COLO668 (cell line): ENCODE results near the gene ANKLE2.
"Not testable (repeated sequence)": the region's sequence is repeated elsewhere in the genome, so short reads cannot be mapped to it uniquely, and the experiment has no call there.

ENCODE experiments used
- DNase-seq: peaks from one replicate; lab custom pipeline; 2025; ENCODE audit not compliant: unreplicated experiment; lab: John Stamatoyannopoulos, UW

ANKLE2 gene

DNA sequence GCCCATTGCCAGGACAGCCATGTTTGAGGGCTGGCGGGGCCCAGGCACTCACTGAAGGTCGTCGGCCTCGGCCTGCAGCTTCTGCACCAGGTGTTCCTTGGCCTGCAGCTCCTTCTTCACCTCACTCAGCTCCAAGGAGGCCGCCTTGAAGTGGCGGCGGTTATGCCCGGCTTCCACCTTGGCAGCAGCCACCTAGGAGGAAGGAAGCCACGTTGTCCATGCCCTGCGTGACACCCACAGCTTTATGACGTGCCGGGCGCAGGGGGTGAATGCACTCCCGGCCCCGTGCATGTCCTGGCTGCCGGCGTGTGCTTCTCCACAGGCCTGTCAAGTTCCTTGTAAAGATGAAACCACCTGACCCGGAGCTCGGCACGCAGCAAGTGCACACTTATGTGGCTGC, 16.0 kb upstream of the ANKLE2 start:
- DNase-seq: no peak

DNA sequence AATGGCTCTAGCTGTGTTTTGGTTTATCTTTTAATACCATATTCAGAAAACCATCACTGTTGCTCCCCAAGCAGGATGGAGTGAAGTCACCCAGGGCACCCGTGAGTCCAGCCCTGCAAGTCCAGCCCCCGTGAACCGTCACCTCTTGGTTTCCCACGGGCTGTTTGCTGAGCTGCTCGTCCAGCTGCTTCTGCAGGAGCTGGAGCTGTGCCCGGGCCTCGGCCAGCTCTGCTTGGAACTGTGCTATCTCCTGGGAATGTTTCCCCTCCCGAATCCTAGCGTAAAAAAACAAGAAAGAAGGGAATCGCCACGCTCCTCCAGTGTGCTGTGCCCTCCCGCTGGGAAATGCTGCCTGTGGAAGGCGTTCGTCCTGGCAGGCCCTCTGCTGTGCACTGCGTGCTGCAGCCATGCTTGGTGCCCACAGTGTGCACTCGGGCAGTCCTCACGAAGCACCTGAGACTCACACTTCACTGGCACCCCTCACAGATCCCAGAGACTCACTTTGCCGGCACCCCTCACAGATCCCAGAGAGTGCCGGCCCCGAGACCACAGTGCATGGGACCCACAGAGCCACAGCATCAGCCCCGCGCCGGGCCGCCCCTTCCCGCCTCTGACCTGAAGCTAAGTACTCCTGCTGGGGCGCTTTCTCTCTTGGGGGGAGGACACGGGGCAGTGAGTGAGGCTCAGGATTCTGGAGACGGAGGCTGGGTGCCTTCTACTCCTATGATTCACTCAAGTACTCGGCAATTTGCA, 15.4 kb upstream of the ANKLE2 start:
- no peak for DNase-seq

DNA sequence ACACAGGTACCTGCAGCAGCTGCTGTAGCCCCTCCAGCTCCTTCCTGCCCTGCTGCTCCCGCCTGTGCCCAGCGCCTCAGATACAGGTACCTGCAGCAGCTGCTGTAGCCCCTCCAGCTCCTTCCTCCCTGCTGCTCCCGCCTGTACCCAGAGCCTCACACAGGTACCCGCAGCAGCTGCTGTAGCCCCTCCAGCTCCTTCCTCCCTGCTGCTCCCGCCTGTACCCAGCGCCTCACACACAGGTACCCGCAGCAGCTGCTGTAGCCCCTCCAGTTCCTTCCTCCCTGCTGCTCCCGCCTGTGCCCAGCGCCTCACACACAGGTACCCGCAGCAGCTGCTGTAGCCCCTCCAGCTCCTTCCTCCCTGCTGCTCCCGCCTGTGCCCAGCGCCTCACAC, 14.6 kb upstream of the ANKLE2 start:
- not testable (repeated sequence) for DNase-seq

DNA sequence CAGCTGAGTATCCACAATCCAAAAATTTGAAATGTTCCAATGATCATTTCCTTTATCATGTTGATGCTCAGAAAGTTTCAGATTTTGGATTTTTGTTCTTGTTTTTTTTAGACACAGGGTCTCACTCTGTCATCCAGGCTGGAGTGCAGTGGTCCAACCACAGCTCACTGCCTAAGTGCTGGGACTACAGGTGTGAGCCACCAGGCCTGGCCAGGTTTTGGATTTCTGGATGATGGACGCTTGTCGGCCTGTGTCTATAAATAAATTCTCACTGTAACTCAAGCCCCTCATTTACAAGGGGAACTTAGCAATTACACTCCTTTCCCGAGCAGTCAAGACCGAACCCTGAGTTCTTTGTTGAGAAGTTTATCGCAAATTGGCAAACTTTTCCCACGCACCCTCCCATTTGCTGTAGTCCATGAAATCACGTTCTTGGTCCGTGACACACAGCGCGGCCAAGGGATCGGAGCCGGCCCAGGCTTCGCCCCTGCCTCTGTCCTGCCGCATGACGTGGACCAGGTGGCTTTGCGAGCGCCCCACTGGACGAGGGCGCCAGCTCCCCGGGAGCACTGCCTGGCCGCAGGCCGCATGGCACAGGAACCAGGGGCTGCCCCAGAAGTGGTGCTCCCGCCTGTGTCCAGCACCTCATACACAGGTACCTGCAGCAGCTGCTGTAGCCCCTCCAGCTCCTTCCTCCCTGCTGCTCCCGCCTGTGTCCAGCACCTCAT, 14.0 kb upstream of the ANKLE2 start:
- no peak for DNase-seq

DNA sequence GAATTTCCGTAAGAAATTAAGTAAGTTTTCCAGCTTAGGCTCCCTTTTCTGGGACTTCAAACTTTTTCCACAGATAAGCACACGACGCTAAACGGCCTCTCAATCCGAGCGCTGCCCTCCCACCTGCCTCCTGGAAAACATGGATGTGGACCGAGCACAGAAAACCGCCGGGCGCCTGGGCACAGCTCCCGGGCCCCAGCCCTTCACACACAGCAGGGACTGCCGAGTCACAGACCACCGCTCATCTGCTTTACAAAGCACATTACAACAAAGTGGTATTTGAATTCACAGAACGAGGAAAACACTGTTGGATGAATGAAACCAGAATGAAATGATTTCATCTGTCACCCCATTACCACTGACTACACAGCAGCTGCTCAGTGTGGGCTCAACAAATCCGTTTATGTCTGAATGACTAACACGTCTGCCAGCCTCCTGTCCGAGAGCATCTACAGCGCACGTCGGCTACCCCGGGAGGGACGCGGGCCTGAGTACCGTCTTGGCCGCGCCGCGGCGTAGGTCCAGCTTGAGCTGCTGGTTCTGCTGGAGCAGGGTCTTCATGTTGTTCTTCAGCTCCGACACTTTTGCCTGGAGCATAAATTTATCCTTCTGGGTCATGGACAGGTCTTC, 13.1 kb upstream of the ANKLE2 start:
- DNase-seq: no peak

DNA sequence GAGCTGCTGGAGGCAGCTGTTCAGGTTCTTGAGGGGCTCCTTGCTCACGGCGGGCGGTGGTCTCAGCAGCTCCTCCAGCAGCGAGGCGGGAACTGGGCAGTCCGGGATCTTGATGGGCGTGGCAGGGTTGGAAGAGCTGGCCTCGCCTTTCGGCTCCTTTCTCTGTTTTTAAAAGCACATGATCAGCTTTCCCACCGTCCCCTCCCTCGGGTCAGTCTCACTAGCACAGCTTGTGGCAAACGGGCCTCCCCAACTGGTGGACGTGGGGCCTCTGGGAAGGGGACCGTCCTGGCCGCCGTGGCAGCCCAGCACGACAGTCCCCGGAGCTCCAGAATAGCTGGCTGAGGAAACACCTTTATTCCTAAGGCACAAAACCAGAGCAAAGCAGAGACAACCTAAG, 12.5 kb upstream of the ANKLE2 start:
- no peak for DNase-seq

DNA sequence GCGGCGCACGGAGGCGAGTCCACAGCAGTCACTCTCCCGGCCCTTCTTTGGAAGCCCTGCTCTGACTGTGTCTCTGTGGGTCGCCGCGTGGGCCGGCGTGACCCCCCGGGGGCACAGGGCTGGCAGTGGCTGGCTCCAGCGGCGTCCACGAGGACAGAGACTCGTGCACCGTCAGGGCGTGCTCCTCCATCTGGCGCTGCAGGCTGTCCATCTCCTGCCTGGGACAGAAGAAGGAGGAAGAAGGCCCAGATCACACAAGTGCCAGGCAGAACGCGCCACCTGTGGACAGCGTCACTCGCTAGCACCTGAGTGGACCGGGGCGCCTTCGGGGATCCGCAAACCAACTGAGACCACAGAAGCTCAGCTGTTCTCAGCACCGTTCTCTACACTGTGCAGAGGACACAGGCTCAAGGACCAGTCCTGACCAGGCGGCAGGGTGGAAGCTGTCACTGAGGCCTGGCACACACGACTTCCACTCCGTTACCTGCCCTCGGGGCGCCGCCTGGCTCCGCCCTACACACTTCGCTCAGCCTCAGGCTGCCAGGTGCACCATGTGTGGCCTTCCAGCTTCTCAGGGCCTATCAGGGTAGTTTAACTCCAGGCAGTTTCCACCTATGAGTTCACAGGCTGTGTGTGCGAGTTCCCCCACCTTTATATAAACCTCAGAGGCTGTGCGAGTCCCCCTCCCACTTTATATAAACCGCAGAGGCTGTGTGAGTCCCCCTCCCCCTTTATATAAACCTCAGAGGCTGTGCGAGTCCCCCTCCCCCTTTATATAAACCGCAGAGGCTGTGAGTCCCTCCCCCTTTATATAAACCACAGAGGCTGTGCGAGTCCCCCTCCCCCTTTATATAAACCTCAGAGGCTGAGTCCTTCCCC, 11.7 kb upstream of the ANKLE2 start:
- no peak for DNase-seq

DNA sequence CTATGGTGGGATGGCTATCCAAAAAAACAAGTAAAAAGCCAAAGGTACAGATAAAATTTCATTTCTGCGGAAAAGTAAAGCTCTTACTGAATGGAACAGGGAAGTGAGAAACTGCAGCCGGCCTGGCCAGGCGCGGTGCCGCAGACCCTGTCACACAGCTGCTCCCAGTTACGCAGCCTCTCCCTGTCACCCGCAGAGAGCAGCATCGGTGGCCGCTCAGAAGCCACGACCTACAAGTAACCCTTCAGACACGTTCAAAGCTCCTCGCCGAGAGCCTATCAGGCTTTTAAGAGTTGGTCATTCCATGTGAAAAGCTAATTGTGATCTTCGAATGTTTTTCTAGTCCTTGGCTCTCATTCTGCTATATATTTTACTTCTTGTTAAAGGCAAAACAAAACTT, 11.0 kb upstream of the ANKLE2 start:
- DNase-seq: no peak

DNA sequence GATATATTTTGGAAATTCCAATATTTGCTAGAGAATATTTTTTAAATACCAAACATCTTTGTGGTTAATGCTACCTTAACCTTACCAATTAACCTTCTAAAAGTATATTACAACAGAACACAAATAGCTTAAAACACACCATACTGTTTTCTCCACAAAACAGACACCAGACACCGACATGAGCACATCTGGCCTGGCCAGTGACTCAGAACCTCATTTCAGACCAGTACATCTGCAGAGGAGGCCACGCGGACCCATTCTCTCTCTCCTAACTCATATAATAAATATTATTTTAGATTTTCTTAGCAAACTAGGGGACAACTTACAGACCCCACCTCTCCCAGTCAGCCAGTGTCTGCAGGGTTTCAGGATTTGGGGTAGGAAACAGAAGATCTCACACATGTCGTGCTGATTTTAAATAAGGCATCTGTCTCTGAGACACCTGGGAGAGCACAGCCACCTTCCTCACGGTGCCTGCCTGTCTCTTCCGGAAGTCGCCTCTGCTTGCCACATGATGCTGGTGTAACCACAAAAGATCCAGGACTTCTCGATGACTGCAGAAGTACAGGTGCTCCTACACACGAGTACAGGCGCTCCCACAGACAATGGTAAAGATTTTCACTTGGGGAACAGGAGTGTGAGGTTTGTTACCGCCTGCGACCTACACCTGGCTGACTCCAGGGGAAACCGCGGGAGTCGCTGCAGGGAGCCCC, 9.7 kb upstream of the ANKLE2 start:
- no peak for DNase-seq

DNA sequence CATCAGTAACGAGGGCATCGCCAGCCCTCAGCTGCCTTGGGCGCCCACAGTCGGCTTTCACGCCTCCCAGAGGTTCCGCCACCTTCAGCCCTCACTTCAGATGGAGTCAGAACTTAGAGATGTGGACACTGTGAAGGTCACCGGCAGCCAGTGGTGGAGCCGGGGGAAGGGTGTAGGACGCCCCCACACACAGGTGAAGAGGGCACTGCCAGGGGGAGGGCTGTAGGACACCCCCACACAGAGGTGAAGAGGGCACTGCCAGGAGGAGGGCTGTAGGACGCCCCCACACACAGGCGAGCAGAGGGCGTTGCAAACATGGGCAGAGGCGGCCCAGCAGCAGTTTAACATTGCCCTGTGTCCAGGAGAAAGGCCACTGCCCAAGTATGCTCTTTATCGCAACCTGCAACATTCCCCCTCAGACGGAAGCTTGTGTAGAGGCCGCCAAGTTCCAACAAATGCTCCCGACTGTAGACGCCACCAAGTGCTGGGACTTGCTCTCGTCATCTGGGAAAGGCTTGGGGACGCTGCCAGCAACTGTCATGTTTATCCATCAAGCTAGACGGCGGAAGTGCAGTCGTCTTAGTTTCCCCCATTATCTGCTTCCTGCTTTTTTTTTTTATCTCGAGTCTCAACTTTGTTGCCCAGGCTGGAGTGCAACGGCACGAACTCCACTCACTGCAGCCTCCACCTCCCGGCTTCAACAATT, 4.9 kb upstream of the ANKLE2 start:
- no peak for DNase-seq

DNA sequence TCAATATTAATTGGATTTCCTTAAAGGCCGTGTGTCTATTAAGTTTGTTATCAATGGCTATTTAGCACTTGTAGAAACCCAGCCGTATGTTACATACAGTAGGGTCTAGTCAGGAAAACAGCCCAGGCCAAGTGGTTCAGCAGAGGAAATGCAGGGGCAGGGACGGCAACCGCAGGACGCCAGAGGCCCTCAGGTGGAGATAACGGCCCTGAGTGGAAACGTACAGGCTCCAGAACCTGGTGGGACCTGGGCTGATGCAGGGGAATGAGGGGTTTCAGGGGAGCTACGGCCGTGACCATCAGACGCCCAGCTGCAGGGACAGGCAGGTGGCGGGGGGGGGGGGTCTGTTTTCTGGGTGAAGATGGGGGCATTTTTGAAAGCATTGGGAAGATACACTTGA, 3.7 kb upstream of the ANKLE2 start:
- DNase-seq: no peak

DNA sequence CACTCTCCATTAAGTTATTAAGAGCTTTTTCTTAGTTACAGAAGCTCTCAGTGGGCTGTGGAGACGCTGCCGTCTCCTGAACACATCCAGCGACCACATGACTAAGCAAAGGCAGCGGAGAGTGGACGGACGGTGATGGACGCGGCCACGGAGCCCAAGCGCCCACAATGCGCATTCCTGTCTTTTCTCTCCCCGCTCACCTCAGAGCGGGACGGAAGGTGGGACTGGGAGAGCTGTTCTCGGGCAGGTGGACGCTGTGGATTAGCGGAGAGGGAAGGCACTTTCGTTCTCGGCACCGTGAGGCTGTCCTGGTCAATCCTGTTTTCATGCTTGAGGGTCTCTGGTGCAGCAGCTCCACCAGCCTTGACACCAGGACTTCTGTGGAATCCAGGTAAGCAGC, 2.6 kb upstream of the ANKLE2 start:
- DNase-seq: no peak

DNA sequence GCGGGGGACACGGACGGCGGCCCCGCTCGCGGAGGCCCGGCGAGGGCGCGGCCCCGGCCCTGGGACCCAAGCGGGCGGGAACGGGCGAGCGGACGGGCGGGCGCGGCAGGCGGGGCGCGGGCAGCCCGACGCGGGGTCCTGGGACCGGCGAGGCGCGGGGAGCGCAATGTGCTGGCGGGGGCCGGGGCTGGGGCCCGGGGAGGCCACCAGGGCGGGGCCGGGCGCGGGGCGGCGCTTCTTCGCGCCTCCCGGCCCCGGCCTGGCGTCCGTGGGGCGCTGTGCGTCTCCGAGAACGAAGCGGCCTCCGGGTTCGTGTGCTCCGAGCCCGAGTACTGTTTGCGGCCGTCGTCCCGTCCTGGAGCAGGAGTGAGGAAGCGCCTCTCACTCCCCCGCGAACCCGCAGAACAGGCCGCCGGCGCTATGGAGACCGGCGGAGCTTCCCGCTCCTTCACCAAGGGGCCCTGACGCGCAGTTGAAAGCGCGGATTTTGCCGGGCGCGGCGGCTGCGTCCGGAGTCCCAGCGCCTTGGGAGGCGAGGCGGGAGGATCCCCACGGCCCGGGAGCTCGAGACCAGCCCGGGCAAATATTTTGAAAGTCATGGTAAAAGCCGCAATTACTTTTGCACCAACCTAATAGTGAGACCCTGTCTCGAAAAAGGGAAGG, 420 bp upstream of the ANKLE2 start:
- DNase-seq: peak; percentile 90

DNA sequence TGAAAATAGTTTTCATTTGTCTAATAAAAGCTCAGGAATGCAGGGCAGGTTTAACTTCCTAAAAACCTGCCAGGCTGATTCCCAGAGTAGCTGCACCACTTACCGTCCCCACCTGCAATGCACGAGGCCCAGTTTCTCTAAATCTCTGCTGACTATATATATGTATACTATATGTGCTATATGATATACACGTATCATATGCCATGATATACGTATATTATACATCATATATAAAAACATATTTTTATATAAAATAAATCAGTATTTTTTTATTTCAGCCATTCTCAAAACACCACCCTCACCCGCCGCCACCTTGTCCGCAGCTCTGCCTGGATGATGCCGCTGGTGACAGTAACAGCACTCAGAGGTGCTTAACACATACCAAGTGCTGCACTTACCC, 2.3 kb downstream of the ANKLE2 start:
- DNase-seq: no peak

DNA sequence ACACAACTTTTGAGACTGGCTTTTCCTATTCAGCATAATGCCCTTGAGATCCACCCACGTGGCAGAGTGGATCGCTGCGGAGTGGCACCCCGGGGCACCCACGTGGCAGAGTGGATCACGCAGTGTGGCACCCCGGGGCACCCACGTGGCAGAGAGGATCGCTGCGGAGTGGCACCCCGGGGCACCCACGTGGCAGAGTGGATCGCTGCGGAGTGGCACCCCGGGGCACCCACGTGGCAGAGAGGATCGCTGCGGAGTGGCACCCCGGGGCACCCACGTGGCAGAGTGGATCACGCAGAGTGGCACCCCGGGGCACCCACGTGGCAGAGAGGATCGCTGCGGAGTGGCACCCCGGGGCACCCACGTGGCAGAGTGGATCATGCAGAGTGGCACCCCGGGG, 2.8 kb downstream of the ANKLE2 start:
- not testable (repeated sequence) for DNase-seq

DNA sequence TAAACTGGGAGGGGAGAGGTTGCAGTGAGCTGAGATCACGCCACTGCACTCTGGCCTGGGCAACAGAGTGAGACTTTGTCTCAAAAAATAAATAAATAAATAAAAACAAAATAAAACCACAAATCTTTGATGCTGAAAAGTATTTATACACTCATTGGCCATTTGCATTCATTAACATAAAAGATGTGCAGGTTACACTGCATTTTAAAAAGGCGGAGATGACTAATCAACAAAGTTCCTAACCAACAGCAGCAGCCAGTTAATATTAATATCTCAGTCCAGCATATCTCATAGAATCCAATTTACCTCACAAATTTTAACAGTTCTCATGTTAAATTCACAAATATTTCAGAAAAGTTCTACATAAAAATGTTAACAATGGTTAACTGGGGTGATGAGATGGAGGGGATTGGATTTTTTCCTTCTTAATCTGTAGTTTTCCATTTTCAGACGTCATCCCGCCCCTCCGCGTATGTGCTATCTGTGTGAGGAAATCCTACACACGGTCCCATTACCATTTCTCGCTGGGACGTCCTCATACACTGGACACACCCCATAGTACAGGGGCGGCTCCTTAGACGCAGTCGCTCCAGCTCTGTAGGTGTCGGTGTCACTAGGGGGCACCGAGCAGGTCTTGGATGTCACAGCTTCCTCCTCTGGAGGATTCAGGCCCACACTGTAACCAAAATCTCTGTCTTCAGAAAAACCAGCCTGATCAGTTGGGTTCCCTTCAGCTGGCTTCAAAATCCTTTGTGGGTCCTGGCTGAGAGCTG, 7.3 kb downstream of the ANKLE2 start:
- DNase-seq: no peak

DNA sequence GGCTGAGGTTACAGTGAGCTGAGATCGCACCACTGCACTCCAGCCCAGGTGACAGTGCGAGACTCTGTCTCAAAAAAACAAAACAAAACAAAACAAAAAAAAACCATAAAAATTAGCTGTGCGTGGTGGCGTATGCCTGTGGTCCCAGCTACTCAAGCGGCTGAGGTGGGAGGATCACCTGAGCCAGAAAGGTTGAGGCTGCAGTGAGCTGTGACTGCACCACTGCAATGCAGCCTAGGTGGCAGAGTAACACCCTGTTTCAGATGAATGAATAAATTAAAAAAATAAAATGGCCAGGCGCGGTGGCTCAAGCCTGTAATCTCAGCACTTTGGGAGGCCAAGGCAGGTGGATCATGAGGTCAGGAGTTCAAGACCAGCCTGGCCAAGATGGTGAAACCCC, 8.0 kb downstream of the ANKLE2 start:
- DNase-seq: not testable (repeated sequence)

DNA sequence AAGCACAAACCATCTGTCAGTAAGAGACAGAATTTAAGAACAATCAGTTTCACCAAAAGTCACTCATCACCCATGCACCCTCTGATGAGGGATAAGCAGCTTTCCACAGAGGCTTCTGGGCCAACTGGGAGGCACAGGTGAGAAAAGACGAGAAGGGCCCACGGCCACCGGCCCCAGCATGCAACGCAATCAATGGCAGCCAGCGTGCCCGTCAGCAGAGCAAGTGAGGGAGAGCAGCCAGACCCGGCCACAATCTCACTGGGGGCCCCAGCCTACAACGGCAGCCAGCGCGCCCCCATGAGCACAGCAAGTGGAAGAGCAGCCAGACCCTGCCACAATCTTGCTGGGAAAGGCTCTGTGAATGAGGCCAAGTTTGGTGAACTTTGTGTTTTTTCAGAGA, 13.3 kb downstream of the ANKLE2 start:
- DNase-seq: no peak

DNA sequence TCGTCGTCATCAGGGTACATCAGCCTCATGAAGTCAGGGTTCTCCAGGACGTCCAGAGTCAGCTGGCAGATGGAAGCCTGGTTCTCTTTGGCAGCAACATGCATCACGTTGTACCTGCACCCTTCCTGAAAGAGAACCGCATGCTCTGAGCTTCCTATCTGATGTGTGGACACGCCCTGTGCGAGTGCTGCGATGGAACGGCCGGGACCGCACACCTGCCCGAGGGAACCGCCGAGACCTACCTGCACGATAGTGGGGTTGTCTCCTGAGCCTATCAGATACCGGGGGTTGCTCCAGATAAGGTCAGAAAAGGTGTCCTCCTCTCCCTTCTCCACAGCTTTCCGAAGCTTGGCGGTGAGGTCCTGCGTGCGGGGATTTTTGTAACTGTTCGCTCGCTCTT, 13.7 kb downstream of the ANKLE2 start:
- DNase-seq: no peak
